Right ventricle myocardium inferior (tissue), 1 donor: ENCODE data around the gene AKAP6. TPM values are rescaled to one million over a fixed set of nuclear protein-coding genes. Genes with fewer than 3 reads are reported as not detected.

Experiments used
- ATAC-seq: fragments of 200-7000 bp; cut with Tn5 transposase; one replicate; pipeline ENCODE4 v1.9.1; 2020; ENCODE audit warnings: mild to moderate bottlenecking, moderate library complexity
- DNase-seq: peaks from one replicate; pipeline ENCODE4 v3.0.0; 2021; ENCODE audit errors: missing footprints
- intact Hi-C: fragments of 100-400 bp; cut with DNase I; formaldehyde crosslinking; loops from one replicate; pipeline ENCODE4 v1.11.0; 2022
- total RNA-seq: library from RNA; stranded (reverse); fragmentation: NEBNext Ultra II Directional; extraction: Animal tissue kit (Norgen Biotek cat#: 25700); gene quantifications from one replicate; pipeline ENCODE4 v1.2.1, GENCODE V29; 2021
- donor health status: DM: no; HTN: yes; CAD: no; lungs with severe emphysema.

Gene AKAP6
- total RNA-seq, 1 donor from 2014 or later = 160 TPM

DNA sequence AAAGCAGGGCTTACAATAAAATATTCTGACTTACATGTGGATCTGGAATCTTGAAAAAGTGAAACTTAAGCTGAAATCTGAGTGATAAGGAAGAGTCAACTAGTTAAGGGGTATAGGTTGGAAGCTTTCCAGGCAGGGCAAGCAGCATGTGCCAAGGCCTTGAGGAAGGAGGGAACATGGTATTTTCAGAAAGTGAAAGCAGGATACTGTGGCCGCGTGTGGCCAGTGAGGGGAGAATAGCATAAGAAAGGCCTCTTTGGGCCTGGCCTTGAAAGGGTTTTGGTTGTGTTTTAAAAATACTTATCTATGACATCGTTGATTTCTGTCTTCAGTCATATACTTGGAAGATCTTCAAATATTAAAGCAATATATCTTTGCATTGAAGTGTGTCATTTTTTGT lies 213.4 kb downstream of the AKAP6 start:
- no peak for DNase-seq
- intact Hi-C loops = no loop called here
- peak; percentile 68 for ATAC-seq

DNA sequence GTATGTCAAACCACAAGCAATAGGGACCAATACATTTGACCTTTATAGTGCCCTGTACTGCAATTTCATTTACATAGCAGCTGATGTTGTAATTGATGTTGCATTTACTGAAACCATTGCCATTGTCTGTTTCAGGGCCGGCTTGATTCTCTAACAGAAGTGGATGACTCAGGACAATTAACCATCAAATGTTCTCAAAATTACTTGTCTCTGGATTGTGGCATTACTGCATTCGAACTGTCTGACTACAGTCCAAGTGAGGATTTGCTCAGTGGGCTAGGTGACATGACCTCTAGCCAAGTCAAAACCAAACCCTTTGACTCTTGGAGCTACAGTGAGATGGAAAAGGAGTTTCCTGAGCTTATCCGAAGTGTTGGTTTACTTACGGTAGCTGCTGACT lies 216.0 kb downstream of the AKAP6 start:
- intact Hi-C loops = no loop called here
- ATAC-seq (no peak), DNase-seq (no peak)

DNA sequence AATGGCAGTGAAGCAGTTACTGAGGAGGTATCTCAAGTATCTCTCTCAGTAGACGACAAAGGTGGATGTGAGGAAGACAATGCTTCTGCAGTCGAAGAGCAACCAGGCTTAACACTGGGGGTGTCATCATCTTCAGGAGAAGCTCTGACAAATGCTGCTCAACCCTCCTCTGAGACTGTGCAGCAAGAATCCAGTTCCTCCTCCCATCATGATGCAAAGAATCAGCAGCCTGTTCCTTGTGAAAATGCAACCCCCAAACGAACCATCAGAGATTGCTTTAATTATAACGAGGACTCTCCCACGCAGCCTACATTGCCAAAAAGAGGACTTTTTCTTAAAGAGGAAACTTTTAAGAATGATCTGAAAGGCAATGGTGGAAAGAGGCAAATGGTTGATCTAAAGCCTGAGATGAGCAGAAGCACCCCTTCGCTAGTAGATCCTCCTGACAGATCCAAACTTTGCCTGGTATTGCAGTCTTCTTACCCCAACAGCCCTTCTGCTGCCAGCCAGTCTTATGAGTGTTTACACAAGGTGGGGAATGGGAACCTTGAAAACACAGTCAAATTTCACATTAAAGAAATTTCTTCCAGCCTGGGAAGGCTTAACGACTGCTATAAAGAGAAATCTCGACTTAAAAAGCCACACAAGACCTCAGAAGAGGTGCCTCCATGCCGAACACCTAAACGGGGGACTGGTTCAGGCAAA lies 216.6 kb downstream of the AKAP6 start:
- DNase-seq (no peak), ATAC-seq (no peak)
- intact Hi-C loops = no loop called here

DNA sequence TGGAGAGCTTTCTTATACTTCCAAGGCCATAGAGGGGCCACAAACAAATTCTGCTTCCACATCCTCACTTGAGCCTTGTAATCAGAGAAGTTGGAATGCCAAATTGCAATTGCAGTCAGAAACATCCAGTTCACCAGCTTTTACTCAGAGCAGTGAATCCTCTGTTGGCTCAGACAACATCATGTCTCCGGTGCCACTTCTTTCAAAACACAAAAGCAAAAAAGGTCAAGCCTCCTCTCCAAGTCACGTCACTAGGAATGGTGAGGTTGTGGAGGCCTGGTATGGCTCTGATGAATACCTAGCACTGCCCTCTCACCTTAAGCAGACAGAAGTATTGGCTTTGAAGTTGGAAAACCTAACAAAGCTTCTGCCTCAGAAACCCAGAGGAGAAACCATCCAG lies 217.1 kb downstream of the AKAP6 start:
- no peak for DNase-seq
- ATAC-seq = no peak
- intact Hi-C loops = no loop called here

DNA sequence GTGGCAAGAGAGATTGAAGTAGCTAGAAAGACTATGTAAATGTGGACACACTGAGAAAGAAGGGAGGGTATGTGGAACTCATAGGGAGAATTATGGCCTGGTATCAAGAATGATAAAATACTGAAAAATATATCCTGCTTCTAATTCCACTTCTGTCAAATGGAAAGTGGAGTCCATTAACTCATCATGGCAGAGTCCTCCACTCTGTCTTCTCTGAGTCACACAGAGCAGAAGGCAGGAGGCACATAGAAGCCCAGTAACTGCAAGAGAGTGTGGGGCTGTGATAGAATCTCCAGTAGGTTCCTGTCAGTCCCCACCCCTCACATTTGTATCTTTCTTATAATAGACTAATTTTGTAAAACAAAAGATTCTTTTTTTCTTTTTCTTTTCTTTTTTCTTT lies 223.7 kb downstream of the AKAP6 start:
- ATAC-seq (no peak), DNase-seq (no peak)
- intact Hi-C loops = loop anchor here (10.0 kb wide), 1 partner anchor 478 kb away; the partner anchor contains the start of gene ARHGAP5

DNA sequence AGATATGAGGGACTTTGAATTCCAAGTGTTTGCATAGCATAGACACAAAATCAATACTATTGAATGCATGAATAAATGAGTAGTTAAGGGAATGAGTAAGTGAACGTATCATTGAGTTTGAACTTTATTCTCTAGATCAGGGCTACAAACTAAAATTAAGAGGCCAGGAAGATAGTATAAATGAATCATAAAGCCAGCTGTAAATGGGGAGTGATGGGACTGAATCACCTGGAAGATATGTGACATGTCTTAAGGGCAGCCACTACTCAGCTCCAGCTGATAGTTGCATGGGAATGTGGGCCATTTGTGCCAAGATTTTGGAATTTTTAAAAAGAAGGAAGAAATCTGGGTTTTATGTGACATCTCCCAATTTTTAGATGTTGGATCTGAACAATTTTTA lies 229.9 kb downstream of the AKAP6 start:
- intact Hi-C loops = loop anchor here (5.0 to 10.0 kb wide), 3 partner anchors 62 to 484 kb away; partner anchors contain the start of gene ARHGAP5
- ATAC-seq = no peak
- DNase-seq = no peak

DNA sequence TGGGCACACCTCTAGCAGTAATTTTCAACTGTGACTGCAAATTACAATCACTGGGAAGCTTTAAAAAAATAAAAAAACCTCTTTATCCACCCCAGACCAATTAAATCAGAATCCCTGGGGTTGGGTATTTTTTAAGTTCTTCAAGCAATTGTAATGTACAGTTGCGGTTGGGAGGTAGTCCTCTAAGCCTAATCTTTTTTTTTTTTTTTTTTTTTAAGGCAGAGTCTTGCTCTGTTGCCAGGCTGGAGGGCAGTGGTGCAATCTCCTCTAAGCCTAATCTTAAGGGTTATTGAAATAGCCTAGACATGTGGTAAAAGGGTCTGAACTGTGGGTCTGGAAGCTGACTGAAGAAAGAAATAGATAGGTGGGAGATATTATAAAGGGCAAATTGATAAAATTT lies 230.5 kb downstream of the AKAP6 start:
- DNase-seq = no peak
- peak; percentile 50 for ATAC-seq
- intact Hi-C loops = loop anchor here (5.0 to 10.0 kb wide), 3 partner anchors 62 to 485 kb away; partner anchors contain the start of gene ARHGAP5

DNA sequence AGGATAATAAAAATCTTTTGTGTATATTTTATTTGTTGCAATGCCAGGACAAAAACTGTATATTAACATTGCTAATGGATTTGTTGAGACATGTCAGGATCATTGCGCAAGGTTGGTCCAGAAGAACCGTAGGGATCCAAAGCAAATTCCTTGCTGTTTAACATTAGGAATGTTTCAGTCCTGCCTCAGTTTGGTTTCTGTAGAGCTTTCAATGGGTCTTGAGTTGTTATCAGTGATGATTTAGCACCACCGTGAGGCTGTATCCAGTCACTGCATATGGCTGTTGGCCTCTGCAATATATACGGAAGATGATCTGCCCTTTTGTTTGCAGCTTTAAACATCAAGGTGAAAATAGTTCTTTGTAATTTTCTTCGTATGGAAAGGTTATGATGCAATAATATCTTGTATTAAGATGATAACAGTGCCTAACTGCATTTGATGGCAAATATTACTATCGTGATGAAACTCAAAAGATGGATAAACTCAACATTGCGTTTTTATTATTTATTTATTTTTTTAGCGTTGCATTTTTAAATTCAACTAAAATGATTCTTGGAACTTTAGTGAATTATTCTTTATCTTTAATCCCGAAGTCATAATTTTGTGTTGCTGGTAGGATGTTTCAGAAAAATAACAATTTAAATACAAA lies 231.2 kb downstream of the AKAP6 start:
- ATAC-seq = peak; percentile 85
- intact Hi-C loops = loop anchor here (2.0 kb wide), 1 partner anchor 306 kb away; no protein-coding TSS in a partner anchor
- DNase-seq = no peak

DNA sequence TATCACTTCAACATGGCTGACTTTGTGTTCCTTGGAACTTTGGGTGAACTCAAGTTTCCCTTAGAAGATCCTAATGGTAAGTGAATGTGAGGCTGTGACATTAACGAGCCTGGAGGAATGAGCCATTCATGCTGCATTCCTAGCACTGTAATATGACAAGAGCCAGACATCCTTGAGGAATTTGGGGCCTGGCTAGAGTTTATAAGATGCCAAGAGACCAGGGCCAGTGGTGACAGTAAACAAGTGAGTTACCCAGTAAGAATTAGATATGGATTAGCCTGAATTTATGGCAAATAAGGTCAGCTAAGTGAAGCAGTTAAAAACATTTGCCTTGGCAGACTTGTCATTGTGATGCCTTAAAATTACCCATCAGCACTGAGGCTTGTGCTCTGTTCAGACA lies 232.4 kb downstream of the AKAP6 start:
- ATAC-seq (peak; percentile 51), DNase-seq (no peak)
- intact Hi-C loops = loop anchor here (2.0 kb wide), 1 partner anchor 307 kb away; no protein-coding TSS in a partner anchor

DNA sequence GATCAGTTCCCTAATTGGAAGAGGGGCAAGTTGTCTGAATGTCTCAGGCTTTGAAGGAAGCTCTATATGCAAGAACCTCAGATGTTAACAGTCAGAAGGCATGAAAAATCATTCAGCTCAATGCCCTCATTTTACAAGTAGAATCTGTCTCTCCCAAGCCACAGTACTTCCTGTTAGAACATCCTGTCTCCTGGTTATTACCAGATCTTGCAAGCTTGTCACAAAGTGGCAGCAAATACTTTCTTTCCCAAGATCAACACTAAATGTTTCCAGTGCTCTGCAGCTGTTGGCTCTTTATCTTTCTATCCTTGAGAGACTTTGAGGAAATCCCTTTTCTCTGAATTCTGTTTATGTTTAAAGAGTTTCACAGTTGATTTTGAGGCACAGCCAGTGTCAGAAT lies 235.5 kb downstream of the AKAP6 start:
- DNase-seq = no peak
- intact Hi-C loops = no loop called here
- ATAC-seq = no peak

DNA sequence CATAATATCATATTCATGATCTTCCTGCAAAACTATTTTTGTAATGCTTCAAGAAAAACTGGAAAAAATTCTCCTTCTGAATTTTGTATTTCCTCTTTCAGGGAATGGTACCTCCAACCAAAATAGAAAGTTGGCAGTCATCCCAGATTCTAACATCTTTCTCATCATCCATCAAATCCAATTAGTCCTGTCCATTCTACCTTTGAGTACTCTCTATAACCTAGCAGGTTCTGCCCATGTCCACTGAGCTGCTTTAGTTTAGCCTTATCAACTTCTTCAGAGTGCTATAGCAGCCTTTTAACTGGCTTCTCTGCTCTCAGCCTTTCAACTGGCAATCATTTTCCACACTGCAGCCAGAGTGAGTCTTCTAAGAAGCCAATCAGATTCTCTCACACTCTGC lies 236.2 kb downstream of the AKAP6 start:
- intact Hi-C loops = no loop called here
- no peak for DNase-seq
- no peak for ATAC-seq

DNA sequence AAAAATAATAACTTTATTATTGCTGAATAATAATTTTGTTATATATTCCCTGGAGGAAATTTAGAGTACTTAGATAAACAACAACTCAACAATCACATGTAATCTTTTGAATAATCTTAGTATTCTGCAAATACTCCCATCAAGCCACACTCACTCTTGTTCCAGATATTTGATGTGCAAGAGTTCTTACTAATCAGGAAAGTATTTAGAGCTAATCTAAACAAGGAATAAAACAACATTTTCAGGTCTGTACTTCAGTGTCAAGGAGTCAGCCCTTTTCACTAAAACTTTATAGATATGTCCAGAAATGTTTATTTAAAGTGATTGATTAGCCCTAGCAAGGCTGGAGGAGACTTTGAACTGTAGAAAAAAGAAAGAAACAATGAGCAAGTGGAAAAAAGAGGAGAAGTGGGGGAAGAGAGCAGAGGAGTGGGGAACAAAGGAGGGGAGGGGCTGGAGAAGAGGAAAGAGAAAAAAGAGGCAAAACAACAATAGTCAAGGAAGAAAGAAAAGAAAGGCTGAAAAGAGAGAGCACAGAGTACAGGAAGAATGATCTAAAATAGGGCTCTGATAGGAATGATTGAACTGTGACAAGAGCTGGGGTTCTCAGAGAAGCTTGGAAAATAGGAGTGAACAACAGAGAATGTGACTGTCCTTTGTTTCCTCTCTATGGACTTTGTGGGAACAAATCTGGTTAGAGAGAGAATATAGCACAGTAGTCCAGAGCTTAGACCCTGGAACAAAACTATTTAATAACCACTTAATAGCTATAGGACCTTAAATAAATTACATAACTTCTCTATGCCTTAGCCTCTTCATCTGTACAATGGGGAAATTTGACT lies 238.7 kb downstream of the AKAP6 start:
- DNase-seq (no peak), ATAC-seq (no peak)
- intact Hi-C loops = no loop called here

DNA sequence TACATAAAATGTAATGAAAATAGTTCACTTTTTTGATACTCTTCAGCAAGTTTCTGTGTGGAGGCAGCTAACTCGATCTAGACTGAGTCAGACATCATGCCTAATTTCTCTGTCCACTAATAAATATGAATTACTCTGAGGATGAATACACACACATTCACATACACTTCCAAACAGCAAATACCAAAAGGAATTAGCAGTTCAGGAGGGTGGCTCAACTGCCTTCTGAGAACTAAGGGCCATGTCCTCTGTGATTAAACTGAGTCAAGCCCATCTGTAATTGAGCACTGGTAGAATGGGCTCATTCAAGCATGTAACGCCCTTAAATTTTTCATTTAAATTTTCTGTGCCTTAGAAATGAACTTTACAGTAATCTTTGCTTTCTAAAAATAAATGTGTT lies 242.5 kb downstream of the AKAP6 start:
- intact Hi-C loops = loop anchor here (10.0 kb wide), 2 partner anchors 863 to 1753 kb away; no protein-coding TSS in a partner anchor
- DNase-seq (no peak), ATAC-seq (no peak)

DNA sequence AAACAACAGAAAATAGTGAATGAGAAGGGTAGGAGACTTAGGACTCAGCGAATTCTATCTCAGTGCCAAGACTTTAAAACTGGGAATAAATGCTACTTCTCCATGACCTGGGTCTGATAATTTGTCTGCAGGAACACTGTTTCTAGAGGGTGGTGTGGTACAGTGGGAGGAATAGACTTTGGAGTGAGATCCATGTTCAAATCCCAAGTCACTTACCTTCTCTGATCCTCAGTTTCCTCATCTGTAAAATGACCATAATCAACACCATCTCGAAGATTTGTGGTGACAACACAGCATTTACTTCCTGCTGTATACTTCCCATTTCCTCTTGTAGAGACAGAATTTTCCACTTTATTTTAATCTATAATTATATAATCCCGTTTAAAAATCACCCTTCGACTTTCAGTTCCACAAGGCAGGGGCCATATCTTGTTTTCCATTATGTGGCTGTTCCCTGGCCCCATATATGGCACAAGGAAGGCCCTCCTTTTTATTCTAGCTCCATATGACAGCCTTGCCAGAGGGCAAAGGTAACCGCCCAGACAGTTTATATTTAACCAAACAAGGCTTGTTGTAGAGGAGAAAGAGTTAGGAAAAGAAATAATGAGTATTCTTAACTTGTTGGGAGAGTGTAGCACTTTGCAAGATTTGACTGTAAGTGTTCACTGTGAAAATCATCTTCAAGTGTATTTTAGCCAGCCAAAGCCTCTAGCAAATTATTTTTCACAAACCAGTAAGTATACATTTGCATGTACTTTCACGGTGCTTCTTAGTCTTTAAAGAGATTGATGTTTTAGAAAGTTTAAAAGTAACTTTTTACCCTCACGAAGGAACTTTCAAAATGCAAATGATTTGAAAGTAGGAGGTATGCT lies 243.1 kb downstream of the AKAP6 start:
- DNase-seq (no peak), ATAC-seq (no peak)
- intact Hi-C loops = loop anchor here (10.0 kb wide), 2 partner anchors 863 to 1753 kb away; no protein-coding TSS in a partner anchor

DNA sequence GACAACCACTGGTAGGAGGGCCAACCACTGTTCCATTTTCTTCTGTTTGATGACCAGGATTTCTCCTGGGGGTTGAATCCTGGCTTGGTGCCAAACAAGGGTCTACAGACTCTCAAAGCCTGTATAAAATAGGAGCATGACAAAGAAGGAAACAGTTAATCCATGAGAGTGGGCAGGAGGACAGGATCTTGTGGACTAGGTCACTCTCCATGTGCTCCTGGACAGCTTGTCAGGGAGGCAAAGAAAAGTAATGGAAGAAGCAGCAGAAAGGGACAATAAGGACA lies 243.7 kb downstream of the AKAP6 start:
- DNase-seq = no peak
- no peak for ATAC-seq
- intact Hi-C loops = loop anchor here (10.0 kb wide), 2 partner anchors 862 to 1752 kb away; no protein-coding TSS in a partner anchor

DNA sequence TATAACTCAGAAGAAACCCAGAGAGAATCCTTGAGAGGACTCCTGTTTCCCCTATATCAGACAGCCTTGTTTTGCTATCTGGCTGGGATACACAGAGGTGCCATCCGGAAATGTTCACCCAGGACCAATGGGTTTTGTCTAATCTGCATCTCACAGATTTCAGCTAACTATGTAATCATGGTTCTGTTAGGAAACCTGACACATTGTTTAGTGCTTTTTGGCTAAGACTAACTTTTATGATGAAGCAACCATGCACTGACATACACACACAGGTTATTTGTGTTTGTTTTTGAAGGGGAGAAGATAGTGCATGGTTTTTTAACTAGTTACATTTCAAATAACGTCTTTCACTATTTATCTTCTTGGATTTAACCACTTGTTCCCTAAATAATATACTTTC lies 245.2 kb downstream of the AKAP6 start:
- ATAC-seq (no peak), DNase-seq (no peak)
- intact Hi-C loops = loop anchor here (10.0 kb wide), 2 partner anchors 861 to 1751 kb away; no protein-coding TSS in a partner anchor

DNA sequence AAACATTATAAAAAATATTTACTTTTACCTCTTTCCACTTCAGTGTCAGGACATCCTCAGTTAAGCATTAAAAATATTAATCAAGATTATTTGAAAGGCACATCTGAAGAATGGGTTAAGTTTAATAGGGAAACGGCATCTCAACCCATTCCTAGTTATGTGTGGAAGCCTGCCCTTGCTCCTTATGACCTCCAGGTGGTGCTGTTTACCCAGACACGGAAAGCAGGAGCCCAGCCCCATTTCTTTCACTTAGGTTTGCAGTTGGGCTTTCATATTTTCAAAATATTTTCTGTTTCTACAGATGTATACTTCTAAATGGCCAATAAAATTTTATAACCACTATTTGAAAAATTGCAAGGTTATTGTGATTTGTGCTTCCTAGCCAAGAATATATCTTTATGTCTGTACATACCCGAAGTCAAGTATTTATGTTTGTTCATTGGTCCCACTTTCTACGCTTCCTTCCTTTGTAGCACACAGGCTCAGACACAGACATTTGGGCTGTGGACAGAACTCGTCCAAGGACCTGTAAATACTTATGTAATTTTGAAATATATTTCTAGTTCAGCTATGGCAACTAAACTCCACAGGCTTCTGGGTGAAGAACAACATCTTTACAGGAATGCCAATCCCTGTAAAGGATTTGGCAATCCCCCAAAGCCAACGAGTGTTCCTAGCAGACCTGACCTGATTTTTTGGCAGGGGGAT lies 247.1 kb downstream of the AKAP6 start:
- intact Hi-C loops = loop anchor here (5.0 to 10.0 kb wide), 5 partner anchors 131 to 1749 kb away; no protein-coding TSS in a partner anchor
- ATAC-seq (peak; percentile 84), DNase-seq (no peak)

DNA sequence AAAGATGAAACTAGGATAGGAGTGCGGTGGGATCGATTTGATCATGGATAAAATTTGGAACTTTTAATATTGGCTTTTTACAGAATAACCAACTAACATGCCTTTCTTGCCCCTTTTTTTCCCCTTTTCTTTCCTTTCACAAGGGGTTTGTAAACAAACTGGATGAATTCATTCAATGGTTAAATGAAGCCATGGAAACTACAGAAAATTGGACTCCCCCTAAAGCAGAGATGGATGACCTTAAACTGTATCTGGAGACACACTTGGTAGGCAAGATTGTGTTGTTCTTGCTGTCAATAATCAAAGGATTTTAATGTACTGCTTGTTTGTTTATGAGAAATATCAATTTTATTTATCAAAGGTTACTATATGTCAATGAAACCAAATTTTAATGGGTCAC lies 247.9 kb downstream of the AKAP6 start:
- DNase-seq (no peak), ATAC-seq (no peak)
- intact Hi-C loops = loop anchor here (5.0 to 10.0 kb wide), 5 partner anchors 130 to 1748 kb away; no protein-coding TSS in a partner anchor
